Spinal cord (tissue), 10 donors: ENCODE data around the gene SNPH. TPM values are rescaled to one million over a fixed set of nuclear protein-coding genes. Genes with fewer than 3 reads are reported as not detected.

Source experiments
- DNase-seq, 6 donors: peaks; one replicate each; pipeline versions ENCODE4 v3.0.0 to v3.0.0-alpha.2; 2013 to 2015; ENCODE audit warnings: low spot score in 6 of 6, low read depth in 4 of 6
- H3K27ac ChIP-seq: one replicate; pipeline ENCODE4 v1.5.1; 2013; ENCODE audit warnings: low read depth, low read length, control low read depth
- H3K27me3 ChIP-seq: one replicate; pipeline ENCODE4 v1.6.1; 2013; ENCODE audit warnings: low read length; ENCODE audit not compliant: control insufficient read depth, insufficient read depth
- H3K36me3 ChIP-seq: one replicate; pipeline ENCODE4 v1.6.1; 2013; ENCODE audit warnings: low read length; ENCODE audit not compliant: control insufficient read depth, insufficient read depth
- H3K4me1 ChIP-seq: one replicate; pipeline ENCODE4 v1.6.1; 2013; ENCODE audit warnings: low read length; ENCODE audit not compliant: control insufficient read depth, insufficient read depth
- H3K4me3 ChIP-seq: one replicate; pipeline ENCODE4 v1.5.1; 2013; ENCODE audit warnings: low read depth, low read length, control low read depth
- H3K9me3 ChIP-seq: one replicate; pipeline ENCODE4 v1.6.1; 2013; ENCODE audit warnings: low read length; ENCODE audit not compliant: control insufficient read depth, insufficient read depth
- WGBS: methylation state at CpG from one replicate; pipeline ENCODE4 v1.1.5; 2013; ENCODE audit warnings: missing lambda C conversion rate; ENCODE audit not compliant: insufficient coverage; 5-methylcytosine and 5-hydroxymethylcytosine counted together
- polyA plus RNA-seq, 2 donors: library from polyadenylated mRNA; unstranded; fragments of 120-200 nt; gene quantifications; one replicate each; pipeline ENCODE4 v1.2.1, GENCODE V29; 2013; ENCODE audit not compliant: insufficient read length in 2 of 2
- total RNA-seq, 2 donors: library from RNA; depleted of rRNA in 1 of 2; stranded (reverse); fragments of 120-200 nt in 1 of 2; fragments of >200 nt in 1 of 2; gene quantifications; one replicate each; pipeline versions ENCODE4 v1.2.3 to v1.2.4, GENCODE V29; 2013 to 2014
- donor health status: healthy.

Gene SNPH
- total and polyA plus RNA-seq, 4 donors = 12.2 to 46.7 (median 33.9) TPM

GRCh38 chr20:1302685-1303541, 36.8 kb downstream of the SNPH start:
- 86% methylated on average over 10 of the region's 12 CpGs for WGBS
- no peaks in the 10 kb centered on the region for H3K9me3 ChIP-seq
- no peak overlapping the region for H3K27ac ChIP-seq
- H3K4me1 ChIP-seq = no peaks in the 10 kb centered on the region
- H3K4me3 ChIP-seq = no peak overlapping the region
- H3K27me3 ChIP-seq = no peaks in the 10 kb centered on the region
- DNase-seq = no peak
- H3K36me3 ChIP-seq = peaks cover 72% of the 10 kb centered on the region

- H3K27me3 ChIP-seq = no peaks in the 10 kb centered on the region
- peak in 1 of 6 donors; percentile 54 for DNase-seq
- H3K9me3 ChIP-seq = no peaks in the 10 kb centered on the region
- WGBS = 68% methylated on average over 29 of the region's 31 CpGs
- H3K4me1 ChIP-seq = peaks cover 17% of the 10 kb centered on the region
- H3K4me3 ChIP-seq = no peak overlapping the region
- H3K36me3 ChIP-seq = peaks cover 74% of the 10 kb centered on the region
- no peak overlapping the region for H3K27ac ChIP-seq
These were observed 38.8 kb downstream of the SNPH start for GRCh38 chr20:1304710-1305515.

GRCh38 chr20:1305712-1306111, 39.6 kb downstream of the SNPH start:
- 82% methylated on average over 19 of the region's 24 CpGs for WGBS
- no peaks in the 10 kb centered on the region for H3K9me3 ChIP-seq
- H3K4me1 ChIP-seq = peaks cover 25% of the 10 kb centered on the region
- H3K27me3 ChIP-seq = no peaks in the 10 kb centered on the region
- no peak overlapping the region for H3K27ac ChIP-seq
- H3K36me3 ChIP-seq = peaks cover 71% of the 10 kb centered on the region
- DNase-seq = no peak
- no peak overlapping the region for H3K4me3 ChIP-seq

- DNase-seq = no peak
- H3K27ac ChIP-seq = no peak overlapping the region
- H3K4me1 ChIP-seq = peaks cover 30% of the 10 kb centered on the region
- WGBS = 86% methylated on average over 14 of the region's 14 CpGs
- no peak overlapping the region for H3K4me3 ChIP-seq
- no peaks in the 10 kb centered on the region for H3K9me3 ChIP-seq
- no peaks in the 10 kb centered on the region for H3K27me3 ChIP-seq
- peaks cover 67% of the 10 kb centered on the region for H3K36me3 ChIP-seq
These were observed 40.4 kb downstream of the SNPH start for GRCh38 chr20:1306316-1307135.

GRCh38 chr20:1307171-1307570, 41.1 kb downstream of the SNPH start:
- H3K36me3 ChIP-seq = peaks cover 69% of the 10 kb centered on the region
- H3K27ac ChIP-seq = no peak overlapping the region
- no peak overlapping the region for H3K4me3 ChIP-seq
- H3K4me1 ChIP-seq = peaks cover 31% of the 10 kb centered on the region
- no peaks in the 10 kb centered on the region for H3K27me3 ChIP-seq
- no peaks in the 10 kb centered on the region for H3K9me3 ChIP-seq
- no peak for DNase-seq
- 95% methylated on average over 10 of the region's 10 CpGs for WGBS

GRCh38 chr20:1307571-1307971, 41.5 kb downstream of the SNPH start:
- 92% methylated on average over 10 of the region's 13 CpGs for whole genome bisulfite sequencing
- DNase-seq = no peak
- peaks cover 35% of the 10 kb centered on the region for H3K4me1 ChIP-seq

GRCh38 chr20:1308067-1308701, 42.1 kb downstream of the SNPH start:
- Histone ChIP-seq H3K27ac (no peak overlapping the region), H3K4me1 (peaks cover 41% of the 10 kb centered on the region)
- 89% methylated on average over 8 of the region's 13 CpGs for WGBS

More at GRCh38 chr20:1307571-1307971, 41.5 kb downstream of the SNPH start:
- Histone ChIP-seq H3K9me3 (no peaks in the 10 kb centered on the region), H3K27me3 (no peaks in the 10 kb centered on the region), H3K27ac (no peak overlapping the region), H3K4me3 (no peak overlapping the region), H3K36me3 (peaks cover 73% of the 10 kb centered on the region)

GRCh38 chr20:1308702-1309095, 42.6 kb downstream of the SNPH start:
- 90% methylated on average over 8 of the region's 9 CpGs for WGBS
- no peak for DNase-seq
- H3K4me1 ChIP-seq = peaks cover 45% of the 10 kb centered on the region
- H3K4me3 ChIP-seq = no peak overlapping the region
- no peaks in the 10 kb centered on the region for H3K9me3 ChIP-seq
- H3K36me3 ChIP-seq = peaks cover 67% of the 10 kb centered on the region
- no peak overlapping the region for H3K27ac ChIP-seq
- no peaks in the 10 kb centered on the region for H3K27me3 ChIP-seq

More at GRCh38 chr20:1308067-1308701, 42.1 kb downstream of the SNPH start:
- H3K9me3 ChIP-seq = no peaks in the 10 kb centered on the region
- H3K36me3 ChIP-seq = peaks cover 71% of the 10 kb centered on the region
- H3K27me3 ChIP-seq = no peaks in the 10 kb centered on the region
- no peak for DNase-seq
- H3K4me3 ChIP-seq = no peak overlapping the region

GRCh38 chr20:1309439-1309847, 43.3 kb downstream of the SNPH start:
- 48% methylated on average over 10 of the region's 12 CpGs for WGBS
- peak in 1 of 6 donors; percentile 47 for DNase-seq
- H3K4me1 ChIP-seq = peaks cover 45% of the 10 kb centered on the region
- H3K27ac ChIP-seq = peak overlapping the region; percentile 75
- H3K9me3 ChIP-seq = no peaks in the 10 kb centered on the region
- peaks cover 67% of the 10 kb centered on the region for H3K36me3 ChIP-seq
- H3K27me3 ChIP-seq = no peaks in the 10 kb centered on the region
- no peak overlapping the region for H3K4me3 ChIP-seq
